Kidney (tissue), 14 donors: ENCODE data around the gene SLC4A5. TPM values are rescaled to one million over a fixed set of nuclear protein-coding genes. Genes with fewer than 3 reads are reported as not detected.
A peak's percentile ranks its signal among the peaks of the same experiment; 100 is the strongest.

Experiments
- DNase-seq, 5 donors: peaks; one replicate each; pipeline ENCODE4 v3.0.0-alpha.2; 2013 to 2020
- FAIRE-seq: peaks from 2 replicates; lab custom pipeline; 2012; peaks lifted over from hg19 to GRCh38; lab: Jason Lieb, UNC
- H3K27ac ChIP-seq, 2 donors: one replicate each; pipeline ENCODE4 v1.7.0; 2013; ENCODE audit warnings: low read depth in 2 of 2, low read length in 2 of 2, inconsistent platforms in 1 of 2
- H3K27me3 ChIP-seq: one replicate; pipeline ENCODE4 v1.7.1; 2013; ENCODE audit warnings: low read length, inconsistent platforms; ENCODE audit not compliant: control insufficient read depth, insufficient read depth
- H3K36me3 ChIP-seq, 3 donors: one replicate each; pipeline versions ENCODE4 v1.7.0 to v1.7.1; 2013; ENCODE audit warnings: low read length in 3 of 3, control low read depth in 1 of 3, inconsistent platforms in 1 of 3; ENCODE audit not compliant: insufficient read depth in 3 of 3, control insufficient read depth in 2 of 3
- H3K4me1 ChIP-seq, 3 donors: one replicate each; pipeline versions ENCODE4 v1.7.0 to v1.7.1; 2013; ENCODE audit warnings: low read length in 3 of 3, inconsistent platforms in 1 of 3, low read depth in 1 of 3; ENCODE audit not compliant: control insufficient read depth in 2 of 3, insufficient read depth in 2 of 3
- H3K4me3 ChIP-seq, 3 donors: one replicate each; pipeline versions ENCODE4 v1.7.0 to v1.8.1; 2013; ENCODE audit warnings: low read length in 3 of 3, control low read depth in 1 of 3, inconsistent platforms in 1 of 3
- H3K9ac ChIP-seq, 3 donors: one replicate each; pipeline versions ENCODE4 v1.7.0 to v1.7.1; 2013; ENCODE audit warnings: low read length in 3 of 3, control low read depth in 1 of 3, inconsistent platforms in 1 of 3
- H3K9me3 ChIP-seq, 3 donors: one replicate each; pipeline versions ENCODE4 v1.7.0 to v1.7.1; 2013; ENCODE audit warnings: low read length in 3 of 3, control low read depth in 1 of 3, inconsistent platforms in 1 of 3; ENCODE audit not compliant: control insufficient read depth in 2 of 3, insufficient read depth in 1 of 3
- CTCF ChIP-seq: IDR thresholded peaks from 3 replicates; pipeline ENCODE4 v1.5.1; 2012; ENCODE audit warnings: mild to moderate bottlenecking, moderate library complexity, borderline replicate concordance; ENCODE audit not compliant: insufficient read depth; ENCODE audit errors: extremely low read depth
- intact Hi-C: fragments of 100-400 bp; cut with DNase I; formaldehyde crosslinking; loops from one replicate; pipeline ENCODE4 v1.11.1; 2022
- polyA plus RNA-seq: library from polyadenylated mRNA; stranded (reverse); fragments of 350-450 nt; fragmentation: Illumina TruSeq; extraction: RNeasy Lipid Tissue Mini Kit (QIAGEN cat#74804); gene quantifications from one replicate; pipeline ENCODE4 v1.2.3, GENCODE V29; 2014; ENCODE audit warnings: low read depth, low replicate concordance; ENCODE audit not compliant: insufficient read depth
- total RNA-seq: library from RNA; stranded (reverse); fragmentation: NEBNext Ultra II Directional; extraction: Animal tissue kit (Norgen Biotek cat#: 25700); gene quantifications from one replicate; pipeline ENCODE4 v1.2.1, GENCODE V29; 2021
- donor health status: control.
- donor health status: control.
- donor health status: control.
- donor health status: control.
- donor health status: control.
- donor health status: DM: yes; HTN: yes; CAD: no.
- donor health status: Normal renal cell carcinoma (clear cell type).

Gene SLC4A5
- total and polyA plus RNA-seq, 2 donors from 2014 or later = 1.1 to 5.2 TPM

GRCh38 chr2:74181739-74182138 lies 161.5 kb downstream of the SLC4A5 start:
- Histone ChIP-seq H3K4me1 (peaks cover 0 to 2% (median 0%) of the 10 kb centered on the region in 3 donors), H3K9ac (no peak overlapping the region), H3K36me3 (peaks cover 0 to 2% (median 0%) of the 10 kb centered on the region in 3 donors), H3K27me3 (no peaks in the 10 kb centered on the region), H3K9me3 (no peaks in the 10 kb centered on the region), H3K4me3 (no peak overlapping the region), H3K27ac (no peak overlapping the region)
- FAIRE-seq (no peak), DNase-seq (peak in 1 of 5 donors; percentile 30)
- intact Hi-C loops = no loop called here
- no peak for TF ChIP-seq CTCF

- no peaks in the 10 kb centered on the region for H3K27me3 ChIP-seq
- H3K9ac ChIP-seq = peak overlapping the region in 2 of 3 donors; percentile 12 to 53
- no peak for FAIRE-seq
- H3K36me3 ChIP-seq = peaks cover 0 to 2% (median 2%) of the 10 kb centered on the region in 3 donors
- H3K27ac ChIP-seq = peak overlapping the region in 1 of 2 donors; percentile 23
- no peak for TF ChIP-seq CTCF
- peaks cover 0 to 4% (median 0%) of the 10 kb centered on the region in 3 donors for H3K4me1 ChIP-seq
- H3K4me3 ChIP-seq = peak overlapping the region; percentile 58 to 80 (median 71)
- intact Hi-C loops = no loop called here
- DNase-seq = peak in 1 of 5 donors; percentile 63
- no peaks in the 10 kb centered on the region for H3K9me3 ChIP-seq
Measured at GRCh38 chr2:74179063-74179865, 164.0 kb downstream of the SLC4A5 start.

GRCh38 chr2:74178211-74179062 lies 164.8 kb downstream of the SLC4A5 start, which contains the start of gene MOB1A:
Gene MOB1A, minus strand, starts transcription at chr2:74178879. Its CDS starts 205 bp downstream, at chr2:74178674.
- DNase-seq (peak; percentile 99 to 100 (median 99)), FAIRE-seq (peak; percentile 95)
- H3K9ac ChIP-seq = peak within 1 kb of the TSS; percentile 57 to 86 (median 85)
- no peaks in the 10 kb centered on the region for H3K27me3 ChIP-seq
- intact Hi-C loops = no loop called here
- H3K9me3 ChIP-seq = no peaks in the 10 kb centered on the region
- peaks cover 0 to 4% (median 0%) of the 10 kb centered on the region in 3 donors for H3K4me1 ChIP-seq
- H3K4me3 ChIP-seq = peak within 1 kb of the TSS; percentile 80 to 95 (median 85)
- H3K27ac ChIP-seq = peak within 1 kb of the TSS; percentile 92 to 93
- peaks cover 0 to 2% (median 2%) of the 10 kb centered on the region in 3 donors for H3K36me3 ChIP-seq
- peak; percentile 9 for TF ChIP-seq CTCF
